ENCODE data around the gene TPST1.

GRCh38 chr7:66319407-66319979, 114.4 kb downstream of the TPST1 start:
- TF ChIP-seq USF1 (IDR thresholded peaks at IDR 0.05): no peak
- TF ChIP-seq YY1 (IDR thresholded peaks at IDR 0.05; ENCODE audit: low read depth): no peak
- TF ChIP-seq EP300 (IDR thresholded peaks at IDR 0.05; ENCODE audit: borderline replicate concordance): no peak
- no peak for TF ChIP-seq RAD21 (IDR thresholded peaks at IDR 0.05; ENCODE audit: low read depth)
- TF ChIP-seq ZBTB7A (IDR thresholded peaks at IDR 0.05; ENCODE audit: low read depth): no peak
- no peak for TF ChIP-seq CREB1 (IDR thresholded peaks at IDR 0.05; ENCODE audit: low read depth)
- no peak for TF ChIP-seq NFIC (IDR thresholded peaks at IDR 0.05)
- no peak for TF ChIP-seq REST (IDR thresholded peaks at IDR 0.05; ENCODE audit: low read depth)
- TF ChIP-seq EGR1 (IDR thresholded peaks at IDR 0.05): no peak
- TF ChIP-seq TAF1 (IDR thresholded peaks at IDR 0.05; ENCODE audit: low read depth): no peak
- no peak for TF ChIP-seq MAX (IDR thresholded peaks at IDR 0.05)
- TF ChIP-seq FOXM1 (IDR thresholded peaks at IDR 0.05; ENCODE audit: borderline replicate concordance, low read depth): no peak

Measured in Ishikawa (cell line).